ENCODE data around the gene MYL9.

Gene MYL9

GRCh38 chr20:36584018-36584481, 42.7 kb downstream of the MYL9 start:
- TF ChIP-seq CTCF (IDR thresholded peaks at IDR 0.05; ENCODE audit: low read depth, low read length) = no peak
- peaks cover 29% of the 10 kb centered on the region for H3K36me3 ChIP-seq
- H3K27me3 ChIP-seq = no peaks in the 10 kb centered on the region
- no peaks in the 10 kb centered on the region for H3K4me1 ChIP-seq
- H3K9me3 ChIP-seq = no peaks in the 10 kb centered on the region
- H3K4me3 ChIP-seq (ENCODE audit: low read depth, low read length) = no peak overlapping the region
- DNase-seq = no peak

- H3K36me3 ChIP-seq = peaks cover 17% of the 10 kb centered on the region
- no peaks in the 10 kb centered on the region for H3K4me1 ChIP-seq
- H3K4me3 ChIP-seq (ENCODE audit: low read depth, low read length) = no peak overlapping the region
- peak; percentile 30 for DNase-seq
- H3K9me3 ChIP-seq = no peaks in the 10 kb centered on the region
- TF ChIP-seq CTCF (IDR thresholded peaks at IDR 0.05; ENCODE audit: low read depth, low read length) = no peak
- H3K27me3 ChIP-seq = no peaks in the 10 kb centered on the region
Measured at GRCh38 chr20:36585410-36586125, 44.2 kb downstream of the MYL9 start.

- no peak overlapping the region for H3K4me3 ChIP-seq (ENCODE audit: low read depth, low read length)
- H3K9me3 ChIP-seq = no peaks in the 10 kb centered on the region
- no peaks in the 10 kb centered on the region for H3K4me1 ChIP-seq
- no peak for TF ChIP-seq CTCF (IDR thresholded peaks at IDR 0.05; ENCODE audit: low read depth, low read length)
- H3K36me3 ChIP-seq = peaks cover 10% of the 10 kb centered on the region
- DNase-seq = no peak
- no peaks in the 10 kb centered on the region for H3K27me3 ChIP-seq
Measured at GRCh38 chr20:36587388-36588070, 46.2 kb downstream of the MYL9 start.

GRCh38 chr20:36591281-36591680, 50.0 kb downstream of the MYL9 start:
- no peaks in the 10 kb centered on the region for H3K4me1 ChIP-seq
- TF ChIP-seq CTCF (IDR thresholded peaks at IDR 0.05; ENCODE audit: low read depth, low read length) = no peak
- no peak for DNase-seq
- no peaks in the 10 kb centered on the region for H3K27me3 ChIP-seq
- H3K9me3 ChIP-seq = no peaks in the 10 kb centered on the region
- peaks cover 7% of the 10 kb centered on the region for H3K36me3 ChIP-seq
- no peak overlapping the region for H3K4me3 ChIP-seq (ENCODE audit: low read depth, low read length)

- H3K4me3 ChIP-seq (ENCODE audit: low read depth, low read length) = no peak overlapping the region
- peak; percentile 71 for TF ChIP-seq CTCF (IDR thresholded peaks at IDR 0.05; ENCODE audit: low read depth, low read length)
- H3K9me3 ChIP-seq = no peaks in the 10 kb centered on the region
- H3K27me3 ChIP-seq = no peaks in the 10 kb centered on the region
- peak; percentile 41 for DNase-seq
- no peaks in the 10 kb centered on the region for H3K4me1 ChIP-seq
- peaks cover 7% of the 10 kb centered on the region for H3K36me3 ChIP-seq
Measured at GRCh38 chr20:36591854-36592641, 50.7 kb downstream of the MYL9 start.
